Measurements from ENCODE around the gene TLK1. TPM values are rescaled to one million over a fixed set of nuclear protein-coding genes. Genes with fewer than 3 reads are reported as not detected.

The TLK1 gene
- total and polyA plus RNA-seq, 4 donors = 28.5 to 43.3 (median 33.1) TPM

DNA sequence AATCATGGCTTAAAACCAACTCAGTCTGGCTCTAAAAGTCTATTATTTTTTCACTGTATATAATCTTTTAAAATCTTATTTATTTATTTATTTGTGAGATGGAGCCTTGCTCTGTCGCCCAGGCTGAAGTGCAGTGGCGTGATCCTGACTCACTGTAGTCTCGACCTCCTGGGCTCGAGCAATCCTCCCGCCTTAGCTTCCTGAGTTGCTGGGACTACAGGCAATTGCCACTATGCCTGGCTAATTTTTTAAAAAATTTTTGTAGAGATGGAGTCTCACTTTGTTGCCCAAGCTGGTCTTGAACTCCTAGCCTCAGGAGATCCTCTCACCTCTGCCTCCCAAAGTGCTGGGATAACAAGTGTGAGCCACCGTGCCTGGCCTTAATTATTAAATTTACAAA, 217.1 kb downstream of the TLK1 start:
- Histone ChIP-seq H3K9me3 (ENCODE audit: control insufficient read depth, insufficient read depth, low read length) (no peaks in the 10 kb centered on the region), H3K27me3 (ENCODE audit: control insufficient read depth, insufficient read depth, low read length) (no peaks in the 10 kb centered on the region), H3K36me3 (ENCODE audit: control insufficient read depth, insufficient read depth, low read length) (no peaks in the 10 kb centered on the region), H3K4me3 (ENCODE audit: low read depth, low read length) (no peak overlapping the region), H3K4me1 (ENCODE audit: control insufficient read depth, insufficient read depth, low read length) (no peaks in the 10 kb centered on the region), H3K27ac (ENCODE audit: low read depth, low read length) (no peak overlapping the region)
- DNase-seq (ENCODE audit: low read depth in 4 of 6, low spot score in 6 of 6) = no peak
- WGBS (ENCODE audit: insufficient coverage) = 80% methylated on average over 5 of the region's 6 CpGs

DNA sequence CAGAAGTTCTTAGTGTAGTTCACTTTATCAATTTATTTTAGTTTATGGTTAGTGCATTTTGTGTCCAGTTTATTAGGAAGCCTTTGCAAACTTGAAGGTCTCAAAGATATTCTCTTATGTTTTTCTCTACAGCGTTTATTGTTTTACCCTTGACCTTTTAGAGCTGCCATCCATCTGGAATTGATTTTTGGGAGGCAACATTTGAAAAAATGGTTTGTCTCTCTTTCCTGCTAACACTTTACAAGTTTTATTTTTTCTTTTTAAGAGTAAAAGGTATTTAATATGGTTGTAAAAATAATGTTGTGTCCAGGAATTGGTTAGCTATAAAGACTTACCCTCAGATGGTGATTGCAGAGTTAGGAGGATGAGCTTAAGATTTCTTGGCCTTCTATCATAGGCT, 217.7 kb downstream of the TLK1 start:
- WGBS (ENCODE audit: insufficient coverage) = no CpG with 5 or more reads among the region's 1 CpG
- no peak overlapping the region for H3K27ac ChIP-seq (ENCODE audit: low read depth, low read length)
- no peaks in the 10 kb centered on the region for H3K4me1 ChIP-seq (ENCODE audit: control insufficient read depth, insufficient read depth, low read length)

DNA sequence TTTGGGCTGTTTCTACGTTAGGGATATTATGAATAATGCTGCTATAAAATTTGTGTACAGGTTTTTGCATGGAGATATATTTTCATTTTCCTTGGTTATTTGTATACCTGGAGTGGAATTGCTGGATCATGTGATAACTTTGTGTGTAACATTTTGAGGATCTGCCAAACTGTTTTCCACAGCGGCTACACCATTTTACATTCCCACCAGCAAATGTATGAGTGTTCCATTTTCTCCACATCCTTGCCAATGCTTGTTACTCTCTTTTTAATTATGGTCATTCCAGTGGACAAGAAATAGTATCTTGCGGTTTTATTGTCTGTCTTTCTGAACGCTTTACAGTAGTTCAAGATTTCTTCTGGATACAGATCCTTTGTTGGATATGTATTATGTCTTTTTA, 218.1 kb downstream of the TLK1 start:
- Histone ChIP-seq H3K4me1 (ENCODE audit: control insufficient read depth, insufficient read depth, low read length) (no peaks in the 10 kb centered on the region), H3K9me3 (ENCODE audit: control insufficient read depth, insufficient read depth, low read length) (no peaks in the 10 kb centered on the region), H3K27ac (ENCODE audit: low read depth, low read length) (no peak overlapping the region), H3K4me3 (ENCODE audit: low read depth, low read length) (no peak overlapping the region), H3K27me3 (ENCODE audit: control insufficient read depth, insufficient read depth, low read length) (no peaks in the 10 kb centered on the region), H3K36me3 (ENCODE audit: control insufficient read depth, insufficient read depth, low read length) (no peaks in the 10 kb centered on the region)
- no peak for DNase-seq (ENCODE audit: low read depth in 4 of 6, low spot score in 6 of 6)
- WGBS (ENCODE audit: insufficient coverage) = no CpG with 5 or more reads among the region's 4 CpGs

More for the DNA sequence above, 217.7 kb downstream of the TLK1 start:
- no peaks in the 10 kb centered on the region for H3K27me3 ChIP-seq (ENCODE audit: control insufficient read depth, insufficient read depth, low read length)
- H3K36me3 ChIP-seq (ENCODE audit: control insufficient read depth, insufficient read depth, low read length) = no peaks in the 10 kb centered on the region
- DNase-seq (ENCODE audit: low read depth in 4 of 6, low spot score in 6 of 6) = no peak
- H3K4me3 ChIP-seq (ENCODE audit: low read depth, low read length) = no peak overlapping the region
- H3K9me3 ChIP-seq (ENCODE audit: control insufficient read depth, insufficient read depth, low read length) = no peaks in the 10 kb centered on the region

Other genes starting within 250 kb of the TLK1 start
- 10 to 100 TPM; 30.6 to 32.5 TPM for gene GORASP2, start 231.6 kb downstream of the TLK1 start, total RNA-seq
- 10 to 100 TPM; 71.2 to 72.6 TPM for gene GORASP2, start 231.6 kb downstream of the TLK1 start, polyA plus RNA-seq (ENCODE audit: insufficient read length in 2 of 2)

Data from spinal cord (tissue), 10 donors.